ENCODE measurements around the gene TSFM. TPM values are rescaled to one million over a fixed set of nuclear protein-coding genes. Genes with fewer than 3 reads are reported as not detected.

The TSFM gene
- total RNA-seq, 1 experiment from 2014 or later, result 48.7 TPM

DNA sequence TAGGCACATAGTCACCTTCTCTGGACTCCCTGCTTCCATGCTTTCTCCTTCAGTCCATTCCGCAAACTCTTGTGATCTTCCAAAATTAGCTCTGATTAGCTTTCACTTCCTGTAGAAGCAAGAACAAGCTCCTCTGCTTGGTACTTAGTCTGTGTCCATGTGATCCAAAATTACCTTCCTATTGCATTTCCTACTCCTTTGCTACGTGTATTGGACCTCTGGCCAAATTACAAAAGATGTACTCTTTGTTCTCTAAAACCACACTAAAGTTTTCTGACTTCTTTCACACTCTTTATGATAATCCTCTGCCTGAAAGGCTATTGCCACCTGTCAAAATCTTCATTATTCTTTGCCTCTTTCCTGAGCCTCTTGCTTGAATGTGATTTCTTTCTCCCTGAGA lies 786 bp upstream of the TSFM start:
- Mint-ChIP-seq H3K27me3 (ENCODE audit: low read depth) (no peaks in the 10 kb centered on the region), H3K4me3 (no peak overlapping the region), H3K9me3 (no peaks in the 10 kb centered on the region), H3K36me3 (peaks cover 18% of the 10 kb centered on the region), H3K4me1 (peaks cover 4% of the 10 kb centered on the region; the same call in 1 of the 2 replicates), H3K27ac (no peak overlapping the region)
- POLR2A ChIA-PET, result no interaction called here
- ATAC-seq, result no peak
- DNase-seq (ENCODE audit: low spot score), result no peak
- TF ChIP-seq, protein P1, sequence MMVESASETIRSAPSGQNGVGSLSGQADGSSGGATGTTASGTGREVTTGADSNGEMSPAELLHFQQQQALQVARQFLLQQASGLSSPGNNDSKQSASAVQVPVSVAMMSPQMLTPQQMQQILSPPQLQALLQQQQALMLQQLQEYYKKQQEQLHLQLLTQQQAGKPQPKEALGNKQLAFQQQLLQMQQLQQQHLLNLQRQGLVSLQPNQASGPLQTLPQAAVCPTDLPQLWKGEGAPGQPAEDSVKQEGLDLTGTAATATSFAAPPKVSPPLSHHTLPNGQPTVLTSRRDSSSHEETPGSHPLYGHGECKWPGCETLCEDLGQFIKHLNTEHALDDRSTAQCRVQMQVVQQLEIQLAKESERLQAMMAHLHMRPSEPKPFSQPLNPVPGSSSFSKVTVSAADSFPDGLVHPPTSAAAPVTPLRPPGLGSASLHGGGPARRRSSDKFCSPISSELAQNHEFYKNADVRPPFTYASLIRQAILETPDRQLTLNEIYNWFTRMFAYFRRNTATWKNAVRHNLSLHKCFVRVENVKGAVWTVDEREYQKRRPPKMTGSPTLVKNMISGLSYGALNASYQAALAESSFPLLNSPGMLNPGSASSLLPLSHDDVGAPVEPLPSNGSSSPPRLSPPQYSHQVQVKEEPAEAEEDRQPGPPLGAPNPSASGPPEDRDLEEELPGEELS (CRISPR knock-in tag; IDR thresholded peaks at IDR 0.05), result no peak
- TF ChIP-seq ZBTB21 (CRISPR knock-in tag; IDR thresholded peaks at IDR 0.05; ENCODE audit: borderline replicate concordance), result no peak
- no peak for TF ChIP-seq FOXP1 (CRISPR knock-in tag; IDR thresholded peaks at IDR 0.05; ENCODE audit: borderline replicate concordance)
- TF ChIP-seq, protein P2, sequence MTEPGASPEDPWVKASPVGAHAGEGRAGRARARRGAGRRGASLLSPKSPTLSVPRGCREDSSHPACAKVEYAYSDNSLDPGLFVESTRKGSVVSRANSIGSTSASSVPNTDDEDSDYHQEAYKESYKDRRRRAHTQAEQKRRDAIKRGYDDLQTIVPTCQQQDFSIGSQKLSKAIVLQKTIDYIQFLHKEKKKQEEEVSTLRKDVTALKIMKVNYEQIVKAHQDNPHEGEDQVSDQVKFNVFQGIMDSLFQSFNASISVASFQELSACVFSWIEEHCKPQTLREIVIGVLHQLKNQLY (CRISPR knock-in tag; IDR thresholded peaks at IDR 0.05), result no peak
- no peak for TF ChIP-seq IRF2 (CRISPR knock-in tag; IDR thresholded peaks at IDR 0.05; ENCODE audit: borderline replicate concordance, low read depth)
- TF ChIP-seq ZNF232 (CRISPR knock-in tag; IDR thresholded peaks at IDR 0.05), result no peak
- TF ChIP-seq, protein P3, sequence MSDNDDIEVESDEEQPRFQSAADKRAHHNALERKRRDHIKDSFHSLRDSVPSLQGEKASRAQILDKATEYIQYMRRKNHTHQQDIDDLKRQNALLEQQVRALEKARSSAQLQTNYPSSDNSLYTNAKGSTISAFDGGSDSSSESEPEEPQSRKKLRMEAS (CRISPR knock-in tag; IDR thresholded peaks at IDR 0.05), result no peak
- TF ChIP-seq ZNF416 (CRISPR knock-in tag; IDR thresholded peaks at IDR 0.05), result no peak
- TF ChIP-seq ZNF219 (CRISPR knock-in tag; IDR thresholded peaks at IDR 0.05; ENCODE audit: borderline replicate concordance), result no peak
- CTCF ChIA-PET, result interaction anchor here (0.8 to 2.8 kb wide), 4 partner anchors 10 to 1221 kb away, joined by 3 to 17 read pairs (median 3); partner anchors contain the start of genes EEF1AKMT3 and METTL1

- ATAC-seq (no peak), DNase-seq (ENCODE audit: low spot score) (no peak)
- H3K27me3 Mint-ChIP-seq (ENCODE audit: low read depth), result no peaks in the 10 kb centered on the region
- POLR2A ChIA-PET, result interaction anchor here (0.9 kb wide), 1 partner anchor 55 kb away, joined by 4 read pairs; no protein-coding TSS in a partner anchor
- CTCF ChIA-PET, result interaction anchor here (1.0 to 2.8 kb wide), 5 partner anchors 18 to 119 kb away, joined by 3 to 17 read pairs (median 3); no protein-coding TSS in a partner anchor
- peaks cover 4% of the 10 kb centered on the region; the same call in 1 of the 2 replicates for H3K4me1 Mint-ChIP-seq
- no peak overlapping the region for H3K27ac Mint-ChIP-seq
- TF ChIP-seq SOX15 (CRISPR knock-in tag; IDR thresholded peaks at IDR 0.05) (no peak), ATF1 (CRISPR knock-in tag; IDR thresholded peaks at IDR 0.05) (no peak), CREM (CRISPR knock-in tag; IDR thresholded peaks at IDR 0.05) (no peak), OVOL2 (CRISPR knock-in tag; IDR thresholded peaks at IDR 0.05; ENCODE audit: borderline replicate concordance) (no peak), IRF1 (CRISPR knock-in tag; IDR thresholded peaks at IDR 0.05) (no peak), MXD4 (CRISPR knock-in tag; IDR thresholded peaks at IDR 0.05; ENCODE audit: borderline replicate concordance) (no peak), KAT7 (CRISPR knock-in tag; IDR thresholded peaks at IDR 0.05; ENCODE audit: borderline replicate concordance) (no peak), ZNF138 (CRISPR knock-in tag; conservative IDR thresholded peaks at IDR 0.05) (no peak), CBFB (CRISPR knock-in tag; IDR thresholded peaks at IDR 0.05; ENCODE audit: low read depth) (no peak), ZNF396 (CRISPR knock-in tag; IDR thresholded peaks at IDR 0.05; ENCODE audit: borderline replicate concordance) (no peak), SP1 (CRISPR knock-in tag; conservative IDR thresholded peaks at IDR 0.05) (no peak), ZMAT4 (CRISPR knock-in tag; IDR thresholded peaks at IDR 0.05) (no peak), ZNF121 (CRISPR knock-in tag; IDR thresholded peaks at IDR 0.05) (no peak), ZSCAN18 (CRISPR knock-in tag; IDR thresholded peaks at IDR 0.05) (no peak), ZBTB21 (CRISPR knock-in tag; IDR thresholded peaks at IDR 0.05; ENCODE audit: borderline replicate concordance) (no peak)
- TF ChIP-seq, protein P3 (CRISPR knock-in tag; IDR thresholded peaks at IDR 0.05), result no peak
- TF ChIP-seq, protein P4, sequence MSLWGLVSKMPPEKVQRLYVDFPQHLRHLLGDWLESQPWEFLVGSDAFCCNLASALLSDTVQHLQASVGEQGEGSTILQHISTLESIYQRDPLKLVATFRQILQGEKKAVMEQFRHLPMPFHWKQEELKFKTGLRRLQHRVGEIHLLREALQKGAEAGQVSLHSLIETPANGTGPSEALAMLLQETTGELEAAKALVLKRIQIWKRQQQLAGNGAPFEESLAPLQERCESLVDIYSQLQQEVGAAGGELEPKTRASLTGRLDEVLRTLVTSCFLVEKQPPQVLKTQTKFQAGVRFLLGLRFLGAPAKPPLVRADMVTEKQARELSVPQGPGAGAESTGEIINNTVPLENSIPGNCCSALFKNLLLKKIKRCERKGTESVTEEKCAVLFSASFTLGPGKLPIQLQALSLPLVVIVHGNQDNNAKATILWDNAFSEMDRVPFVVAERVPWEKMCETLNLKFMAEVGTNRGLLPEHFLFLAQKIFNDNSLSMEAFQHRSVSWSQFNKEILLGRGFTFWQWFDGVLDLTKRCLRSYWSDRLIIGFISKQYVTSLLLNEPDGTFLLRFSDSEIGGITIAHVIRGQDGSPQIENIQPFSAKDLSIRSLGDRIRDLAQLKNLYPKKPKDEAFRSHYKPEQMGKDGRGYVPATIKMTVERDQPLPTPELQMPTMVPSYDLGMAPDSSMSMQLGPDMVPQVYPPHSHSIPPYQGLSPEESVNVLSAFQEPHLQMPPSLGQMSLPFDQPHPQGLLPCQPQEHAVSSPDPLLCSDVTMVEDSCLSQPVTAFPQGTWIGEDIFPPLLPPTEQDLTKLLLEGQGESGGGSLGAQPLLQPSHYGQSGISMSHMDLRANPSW (CRISPR knock-in tag; conservative IDR thresholded peaks at IDR 0.05; ENCODE audit: low read depth), result no peak
- H3K9me3 Mint-ChIP-seq, result no peaks in the 10 kb centered on the region
- H3K36me3 Mint-ChIP-seq, result peaks cover 22% of the 10 kb centered on the region
- peak overlapping the region; percentile 100 for H3K4me3 Mint-ChIP-seq
These were observed 362 bp upstream of the TSFM start for GRCh38 chr12:57782243-57782607.
